Measurements from ENCODE around the gene MSANTD7.
"Not testable (repeated sequence)": the region's sequence is repeated elsewhere in the genome, so short reads cannot be mapped to it uniquely, and the experiment has no call there.

MSANTD7 gene

DNA sequence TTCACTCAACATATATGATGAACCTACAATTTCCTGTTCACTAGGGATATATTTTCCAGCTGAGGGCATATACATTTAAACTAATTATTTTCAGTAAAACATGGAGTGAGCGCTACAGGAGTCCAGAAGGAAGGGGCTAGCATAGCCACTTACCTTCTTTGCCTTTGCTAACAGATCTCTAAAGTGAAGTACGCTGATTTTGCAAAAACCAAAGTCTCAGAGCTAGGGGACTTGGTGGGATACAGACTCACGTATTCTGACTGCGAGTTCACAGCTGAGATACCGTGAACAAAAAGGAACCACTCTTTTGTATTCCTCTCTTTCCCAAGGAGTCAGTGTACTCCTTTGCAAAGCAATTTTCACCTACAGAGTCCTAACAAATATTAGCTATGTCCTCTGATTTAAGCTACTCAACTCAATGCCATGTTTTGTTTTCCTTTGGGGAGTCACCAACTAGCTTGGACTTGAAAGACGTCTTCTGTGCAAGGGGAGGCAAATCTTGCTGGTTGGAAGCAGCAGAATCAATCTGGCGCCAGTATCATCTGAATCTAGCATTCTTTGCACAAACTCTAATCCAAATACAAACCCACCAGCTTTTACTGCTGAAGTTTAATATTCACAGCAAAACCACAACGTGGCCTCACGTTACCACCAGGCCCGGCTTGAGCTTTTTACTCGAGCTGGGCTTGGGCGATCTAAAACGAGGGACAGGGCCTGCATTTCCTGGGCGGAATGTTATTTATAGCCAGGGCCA is 926 bp upstream of the MSANTD7 start:
- no peak for DNase-seq (ENCODE audit: low read depth in 2 of 2)

DNA sequence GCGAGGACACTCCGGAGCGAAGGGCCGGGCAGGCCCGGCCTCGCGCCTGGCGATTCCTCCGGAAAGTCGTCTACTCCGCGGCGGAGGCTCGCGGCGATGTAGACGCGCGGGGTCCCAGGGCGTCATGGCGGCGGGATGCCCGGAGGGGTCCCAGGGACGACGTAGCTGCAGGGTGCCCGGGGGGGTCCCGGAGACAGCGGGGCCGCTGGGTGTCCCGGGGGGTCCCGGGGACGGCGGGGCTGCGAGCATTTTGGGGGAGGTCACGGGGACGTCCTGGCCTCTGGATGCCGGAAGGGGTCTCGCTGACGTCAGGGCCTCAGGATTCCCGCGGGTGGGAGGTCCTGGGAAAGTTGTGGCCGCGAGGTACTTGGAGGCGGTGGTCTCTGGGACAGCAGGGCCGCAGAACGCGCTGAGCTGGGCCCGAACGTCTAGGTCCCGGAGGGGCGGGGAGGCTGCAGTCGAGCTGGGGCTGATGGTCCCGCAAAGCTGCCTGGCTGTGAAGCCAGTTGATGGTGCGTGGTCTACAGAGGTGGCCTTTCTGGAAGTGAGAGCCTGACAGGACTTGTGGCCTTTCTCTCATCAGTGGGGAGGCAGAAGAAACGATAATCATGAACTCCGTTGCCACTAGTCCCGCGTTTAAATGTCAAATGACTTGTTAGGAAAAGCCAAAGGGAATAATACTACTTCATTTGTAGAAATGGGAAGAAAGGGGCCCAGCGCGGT is 637 bp downstream of the MSANTD7 start:
- peak in 1 of 2 donors; percentile 20 for DNase-seq (ENCODE audit: low read depth in 2 of 2)

DNA sequence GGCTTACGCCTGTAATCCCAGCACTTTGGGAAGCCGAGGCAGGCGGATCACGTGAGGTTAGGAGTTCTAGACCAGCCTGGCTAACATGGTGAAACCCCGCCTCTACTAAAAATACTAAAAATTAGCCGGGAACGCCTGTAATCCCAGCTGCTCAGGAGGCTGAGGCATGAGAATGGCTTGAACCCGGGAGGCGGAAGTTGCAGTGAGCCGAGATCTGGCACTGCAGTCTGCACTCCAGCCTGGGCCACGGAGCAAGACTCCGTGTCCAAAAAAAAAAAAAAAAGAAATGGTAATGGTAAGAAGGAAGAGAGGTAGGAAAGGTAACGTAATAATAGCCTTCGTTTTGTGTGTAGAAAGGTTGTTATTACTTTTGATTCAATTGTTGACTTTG is 1.2 kb downstream of the MSANTD7 start:
- no peak for DNase-seq (ENCODE audit: low read depth in 2 of 2)

DNA sequence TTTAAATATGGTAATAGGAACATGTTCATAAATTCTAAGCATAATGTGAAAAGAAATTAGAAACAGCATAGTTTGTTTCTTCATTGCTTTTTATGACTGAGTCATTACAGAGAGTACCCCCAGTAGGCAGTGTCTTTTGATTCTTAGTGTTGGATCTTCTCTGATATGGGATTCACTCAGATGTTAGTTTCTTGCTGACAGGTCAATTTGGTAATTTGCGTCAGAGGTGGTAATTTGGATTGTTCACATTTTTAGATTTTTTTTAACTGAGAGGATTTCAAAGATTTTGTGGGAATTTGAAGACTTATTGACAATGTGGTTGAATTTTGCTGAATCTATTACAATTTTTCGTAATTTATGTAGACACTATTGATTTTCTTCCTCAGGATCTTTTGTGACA is 2.1 kb downstream of the MSANTD7 start:
- no peak for DNase-seq (ENCODE audit: low read depth in 2 of 2)

DNA sequence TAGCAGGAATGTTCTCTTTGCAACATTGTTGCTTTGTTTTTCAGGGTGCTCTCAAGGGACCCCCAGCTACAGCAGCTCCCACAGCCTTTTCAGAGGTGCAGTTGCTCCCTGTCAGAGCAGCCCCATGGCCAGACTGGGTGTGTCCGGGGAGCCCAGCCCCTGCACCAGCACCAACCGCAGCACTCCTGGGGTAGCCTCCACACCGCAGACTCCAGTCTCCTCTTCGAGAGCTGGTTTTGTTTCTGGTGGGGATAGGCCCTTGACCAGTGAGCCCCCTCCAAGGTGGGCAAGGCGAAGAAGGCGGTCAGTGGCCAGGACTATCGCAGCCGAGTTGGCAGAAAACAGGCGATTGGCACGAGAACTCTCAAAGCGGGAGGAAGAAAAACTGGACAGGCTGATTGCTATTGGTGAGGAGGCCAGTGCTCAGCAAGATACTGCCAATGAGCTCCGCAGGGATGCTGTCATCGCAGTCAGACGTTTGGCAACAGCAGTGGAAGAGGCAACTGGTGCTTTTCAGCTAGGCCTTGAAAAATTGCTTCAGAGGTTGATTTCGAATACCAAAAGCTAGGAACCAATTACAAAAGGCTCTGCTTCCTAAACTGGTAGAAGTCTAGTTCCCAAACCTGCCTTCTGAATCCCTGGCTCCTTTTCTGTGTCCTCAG is 5.4 kb downstream of the MSANTD7 start:
- no peak for DNase-seq (ENCODE audit: low read depth in 2 of 2)

DNA sequence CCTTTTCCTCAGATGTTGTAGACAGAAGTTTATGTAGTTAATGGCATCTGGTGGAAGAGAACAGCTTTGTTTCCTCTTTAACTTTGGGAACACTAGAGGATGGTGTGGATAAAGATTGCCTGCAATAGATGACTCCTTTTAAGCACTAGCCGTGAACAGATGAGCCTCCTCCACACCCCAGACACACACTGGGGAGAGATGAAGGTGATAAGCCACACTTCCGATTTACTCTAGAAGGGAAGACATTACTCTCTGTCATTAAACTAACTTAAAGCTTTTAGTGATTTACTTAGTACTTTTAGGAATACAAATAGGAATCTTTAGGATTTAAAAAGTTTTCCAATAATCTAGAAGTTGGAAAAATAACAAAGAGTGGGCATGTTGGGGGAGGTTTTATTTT is 6.8 kb downstream of the MSANTD7 start:
- DNase-seq (ENCODE audit: low read depth in 2 of 2): no peak

DNA sequence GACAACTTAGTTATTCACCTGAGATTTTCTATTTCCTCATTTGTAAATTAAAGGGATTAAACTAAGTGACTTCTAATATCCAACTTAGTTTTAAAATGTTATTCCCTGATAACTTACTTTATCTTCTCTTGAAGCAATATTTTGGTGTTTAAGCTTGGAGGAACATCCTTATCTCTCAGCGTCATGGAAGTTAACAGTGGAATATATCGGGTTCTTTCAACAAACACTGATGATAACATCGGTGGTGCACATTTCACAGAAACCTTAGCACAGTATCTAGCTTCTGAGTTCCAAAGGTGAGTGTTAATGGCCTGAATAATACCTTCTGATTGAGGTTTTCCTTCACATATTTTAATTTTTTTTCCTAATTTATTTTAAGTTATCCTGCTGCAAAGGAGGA is 14.1 kb downstream of the MSANTD7 start:
- DNase-seq (ENCODE audit: low read depth in 2 of 2): no peak

DNA sequence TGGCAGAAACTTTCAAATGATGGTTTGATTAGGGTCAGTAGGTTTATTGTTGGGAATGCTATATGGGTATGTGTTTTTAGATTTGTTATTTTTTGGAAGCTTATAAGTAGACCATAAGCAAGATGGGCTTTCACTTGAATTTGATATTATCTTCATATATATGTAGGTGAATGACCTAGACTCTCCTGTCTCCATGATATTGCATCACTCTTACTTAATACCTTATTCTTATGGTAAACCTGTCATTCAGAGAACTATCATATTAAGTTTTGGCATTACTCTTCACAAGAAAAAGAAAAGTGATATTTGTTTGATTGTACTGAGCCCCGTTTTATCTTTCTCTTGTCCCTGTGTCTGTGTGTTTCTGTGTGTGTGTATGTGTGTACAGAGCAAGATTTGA is 17.3 kb downstream of the MSANTD7 start:
- no peak for DNase-seq (ENCODE audit: low read depth in 2 of 2)

DNA sequence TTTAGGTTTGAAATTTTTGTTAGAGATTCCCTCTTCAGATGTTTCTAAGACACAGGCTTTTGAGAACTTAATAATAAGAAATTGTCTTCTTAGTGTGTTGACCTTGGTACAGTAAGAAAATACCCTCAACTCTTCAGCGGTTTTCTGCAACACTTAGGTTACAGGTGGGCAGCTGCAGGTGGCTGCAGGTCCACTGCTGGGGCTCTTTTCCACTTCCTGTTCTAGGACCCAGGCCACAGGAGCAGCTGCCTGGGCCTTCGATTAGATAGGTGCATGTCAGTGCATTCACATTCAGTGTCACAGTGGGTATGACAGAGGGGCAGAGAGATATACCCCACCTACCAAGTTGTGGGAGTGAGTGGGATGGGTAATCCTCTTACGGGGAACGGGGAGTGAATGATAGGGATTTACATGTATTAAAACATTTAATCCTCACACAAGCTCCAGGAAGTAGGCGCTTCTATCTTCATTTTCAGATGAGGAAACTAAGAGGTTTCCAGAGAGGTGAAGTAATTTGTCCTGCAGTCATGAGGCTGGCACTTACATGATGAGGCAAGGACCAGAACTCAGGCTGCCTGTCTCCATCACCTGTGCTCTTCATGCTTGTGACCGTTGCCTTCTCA is 20.3 kb downstream of the MSANTD7 start:
- DNase-seq (ENCODE audit: low read depth in 2 of 2): no peak

DNA sequence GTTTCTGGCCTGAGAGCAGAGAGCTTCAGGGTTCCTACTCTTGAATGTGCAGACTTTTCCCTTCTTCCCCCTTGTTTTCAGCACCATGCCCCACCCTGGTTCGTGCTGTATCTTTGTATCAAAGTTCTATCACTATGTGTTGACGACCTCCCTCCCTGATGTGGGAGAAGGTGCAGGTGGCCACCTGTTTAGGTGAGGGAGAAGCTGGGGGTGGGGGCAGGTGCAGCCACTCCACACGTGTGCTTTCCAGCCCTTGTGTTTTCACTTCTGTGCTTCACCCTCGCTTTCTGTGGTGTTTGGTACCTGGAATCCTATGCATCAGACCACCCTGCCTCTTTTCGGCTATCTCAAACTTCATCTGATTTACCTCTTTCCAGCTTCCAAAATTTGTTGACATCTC is 20.9 kb downstream of the MSANTD7 start:
- DNase-seq (ENCODE audit: low read depth in 2 of 2): no peak

DNA sequence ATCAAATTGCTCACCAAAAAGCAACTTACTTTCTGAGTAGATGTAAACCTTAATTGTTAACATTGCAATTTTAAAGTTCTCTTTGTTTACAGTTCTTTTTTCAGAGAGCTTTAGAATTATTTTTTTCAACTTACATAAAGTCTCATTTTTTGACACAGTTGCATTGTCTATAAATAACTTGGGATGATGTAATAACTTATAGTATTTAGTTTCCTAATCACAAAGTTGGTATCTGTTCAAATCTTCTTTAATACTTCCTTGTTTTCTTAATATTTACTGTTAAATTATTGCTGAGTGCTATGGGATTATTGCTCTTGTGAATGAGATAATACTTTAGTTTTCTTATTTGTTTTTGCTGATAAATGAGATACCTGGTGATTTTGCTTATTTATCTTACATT is 21.7 kb downstream of the MSANTD7 start:
- DNase-seq (ENCODE audit: low read depth in 2 of 2): no peak

DNA sequence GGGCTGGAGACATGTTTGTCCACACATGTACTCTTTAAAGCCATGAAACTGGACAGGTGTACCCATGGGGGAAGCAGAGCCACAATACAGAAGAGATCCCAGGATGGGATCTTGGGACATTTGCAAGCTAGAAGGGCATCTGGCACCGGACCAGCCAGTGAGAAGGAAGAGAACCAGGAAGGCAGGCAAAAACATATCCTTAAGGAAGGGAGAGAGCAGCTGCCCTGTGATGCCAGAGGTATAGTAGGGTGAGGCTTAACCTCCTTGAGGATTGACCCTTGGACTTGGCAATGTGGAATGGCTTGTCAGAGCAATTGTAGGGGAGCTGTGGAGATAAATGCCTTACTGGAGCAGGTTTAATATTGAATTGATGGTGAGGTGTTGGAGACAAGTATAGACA is 22.7 kb downstream of the MSANTD7 start:
- no peak for DNase-seq (ENCODE audit: low read depth in 2 of 2)

DNA sequence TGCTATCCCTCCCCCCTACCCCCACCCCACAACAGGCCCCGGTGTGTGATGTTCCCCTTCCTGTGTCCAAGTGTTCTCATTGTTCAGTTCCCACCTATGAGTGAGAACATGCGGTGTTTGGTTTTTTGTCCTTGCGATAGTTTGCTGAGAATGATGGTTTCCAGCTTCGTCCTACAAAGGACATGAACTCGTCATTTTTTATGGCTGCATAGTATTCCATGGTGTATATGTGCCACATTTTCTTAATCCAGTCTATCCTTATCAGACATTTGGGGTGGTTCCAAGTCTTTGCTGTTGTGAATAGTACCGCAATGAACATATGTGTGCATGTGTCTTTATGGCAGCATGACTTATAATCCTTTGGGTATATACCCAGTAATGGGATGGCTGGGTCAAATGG is 26.4 kb downstream of the MSANTD7 start:
- DNase-seq (ENCODE audit: low read depth in 2 of 2): not testable (repeated sequence)

DNA sequence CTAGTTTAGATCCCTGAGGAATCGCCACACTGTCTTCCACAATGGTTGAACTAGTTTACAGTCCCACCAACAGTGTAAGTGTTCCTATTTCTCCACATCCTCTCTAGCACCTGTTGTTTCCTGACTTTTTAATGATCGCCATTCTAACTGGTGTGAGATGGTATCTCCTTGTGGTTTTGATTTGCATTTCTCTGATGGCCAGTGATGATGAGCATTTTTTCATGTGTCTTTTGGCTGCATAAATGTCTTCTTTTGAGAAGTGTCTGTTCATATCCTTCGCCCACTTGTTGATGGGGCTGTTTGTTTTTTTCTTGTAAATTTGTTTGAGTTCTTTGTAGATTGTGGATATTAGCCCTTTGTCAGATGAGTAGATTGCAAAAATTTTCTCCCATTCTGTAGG is 26.8 kb downstream of the MSANTD7 start:
- DNase-seq (ENCODE audit: low read depth in 2 of 2): not testable (repeated sequence)

DNA sequence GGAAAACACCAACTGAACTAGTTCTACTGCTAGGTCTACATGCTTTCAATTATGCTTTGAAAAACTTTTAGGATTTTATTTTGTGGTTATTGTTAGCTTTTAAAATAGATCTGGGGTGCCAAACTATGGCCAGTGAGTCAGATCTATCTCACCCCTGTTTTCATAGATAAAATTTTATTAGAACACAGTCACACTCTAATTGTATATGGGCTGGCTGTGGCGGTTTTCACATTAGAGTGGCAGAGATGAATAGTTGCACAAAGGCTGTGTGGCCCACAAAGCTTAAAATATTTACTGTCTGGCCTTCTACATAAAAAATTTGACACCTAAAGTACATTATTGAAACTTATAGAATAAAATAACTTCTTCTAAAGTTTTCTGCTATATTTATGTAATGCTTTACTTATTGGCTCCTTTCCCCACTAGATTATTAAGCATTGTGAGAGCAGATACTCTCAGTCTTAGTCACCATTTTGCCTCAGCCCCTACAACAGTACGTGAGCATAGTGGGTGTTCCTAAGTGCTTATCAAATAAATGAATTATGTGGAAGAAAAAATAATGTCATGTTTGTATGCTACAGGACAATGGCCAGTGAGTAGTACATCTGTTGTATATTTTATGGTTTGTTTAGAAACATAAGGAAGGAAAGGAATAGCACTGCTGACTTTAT is 35.1 kb downstream of the MSANTD7 start:
- no peak for DNase-seq (ENCODE audit: low read depth in 2 of 2)

DNA sequence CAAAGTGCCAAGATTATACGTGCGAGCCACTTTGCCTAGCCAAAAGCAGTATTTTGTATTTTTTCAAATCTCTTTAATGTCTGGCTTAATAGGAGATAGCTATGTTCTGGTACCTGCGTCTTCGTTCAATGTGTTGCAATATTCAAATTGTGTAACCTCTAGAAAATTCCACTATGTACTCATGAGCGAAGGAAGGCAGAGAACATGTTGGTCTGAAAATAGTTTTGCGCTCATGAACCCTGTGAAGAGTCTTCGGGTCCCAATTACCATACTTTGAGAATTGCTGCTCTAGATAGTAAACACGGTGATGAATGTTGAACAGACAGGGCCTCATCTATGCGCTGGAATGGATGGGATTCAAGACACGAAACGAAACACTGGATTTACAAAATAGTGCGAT is 37.8 kb downstream of the MSANTD7 start:
- no peak for DNase-seq (ENCODE audit: low read depth in 2 of 2)

DNA sequence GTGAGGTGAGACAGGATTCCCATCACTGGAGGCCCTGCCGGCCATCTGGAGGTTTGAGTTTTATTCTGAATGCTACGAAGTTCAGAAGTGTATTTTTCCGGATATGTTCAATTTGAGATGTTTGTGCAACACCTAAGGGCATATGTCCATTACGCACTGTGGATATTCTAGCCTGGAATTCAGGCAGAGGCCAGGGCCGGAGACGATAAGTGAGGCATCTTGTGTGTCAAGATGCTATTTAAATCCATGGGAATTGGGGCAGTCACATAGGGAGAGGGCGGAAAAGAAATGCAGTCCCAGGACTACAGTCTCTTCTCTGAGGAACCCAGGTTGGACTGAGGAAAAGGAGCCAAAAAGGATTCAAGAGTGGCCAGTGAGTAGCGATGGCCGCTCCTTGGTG is 38.7 kb downstream of the MSANTD7 start:
- no peak for DNase-seq (ENCODE audit: low read depth in 2 of 2)

DNA sequence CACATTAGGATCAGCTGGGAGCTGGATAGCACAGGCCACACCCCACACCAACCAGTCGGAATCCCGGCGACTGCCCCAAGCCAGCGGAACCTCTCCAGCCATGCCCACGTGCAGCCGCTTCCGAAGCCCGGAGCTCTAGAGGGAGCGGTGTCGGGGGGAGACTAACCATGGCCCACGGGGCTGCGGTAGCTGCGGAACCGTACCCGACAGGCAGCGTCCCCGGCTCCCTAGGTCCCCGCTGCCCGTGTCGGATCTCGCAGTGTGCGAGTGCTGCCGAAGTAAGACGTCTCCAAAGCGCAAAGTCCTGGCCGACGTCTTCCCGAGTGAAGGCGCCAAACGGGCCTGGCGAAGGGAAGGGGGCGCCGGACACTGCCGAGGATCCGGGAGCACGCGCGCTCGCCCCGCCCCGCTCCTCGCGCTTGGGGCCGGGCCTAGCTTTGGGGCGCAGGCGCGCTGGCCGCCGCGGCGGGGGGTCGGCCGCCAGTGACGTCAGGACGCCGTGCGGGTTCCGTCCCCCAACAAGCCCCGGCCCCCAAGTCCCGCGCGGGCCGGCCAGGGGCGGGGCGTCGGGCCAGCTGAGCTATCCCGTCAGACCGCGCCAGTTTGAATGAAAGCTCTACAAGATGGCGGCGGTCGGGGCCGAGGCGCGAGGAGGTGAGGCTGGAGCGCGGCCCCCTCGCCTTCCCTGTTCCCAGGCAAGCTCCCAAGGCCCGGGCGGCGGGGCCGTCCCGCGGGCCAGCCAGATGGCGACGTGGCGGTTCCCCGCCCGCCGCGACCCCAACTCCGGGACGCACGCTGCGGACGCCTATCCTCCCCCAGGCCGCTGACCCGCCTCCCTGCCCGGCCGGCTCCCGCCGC is 40.4 kb downstream of the MSANTD7 start, which contains the start of gene SUV39H2:
TSS of gene SUV39H2 (plus strand) at position 601 of the 858 bp plus-strand sequence. CDS start at position 624, 23 bp downstream.
- DNase-seq (ENCODE audit: low read depth in 2 of 2): peak; percentile 81 to 95

DNA sequence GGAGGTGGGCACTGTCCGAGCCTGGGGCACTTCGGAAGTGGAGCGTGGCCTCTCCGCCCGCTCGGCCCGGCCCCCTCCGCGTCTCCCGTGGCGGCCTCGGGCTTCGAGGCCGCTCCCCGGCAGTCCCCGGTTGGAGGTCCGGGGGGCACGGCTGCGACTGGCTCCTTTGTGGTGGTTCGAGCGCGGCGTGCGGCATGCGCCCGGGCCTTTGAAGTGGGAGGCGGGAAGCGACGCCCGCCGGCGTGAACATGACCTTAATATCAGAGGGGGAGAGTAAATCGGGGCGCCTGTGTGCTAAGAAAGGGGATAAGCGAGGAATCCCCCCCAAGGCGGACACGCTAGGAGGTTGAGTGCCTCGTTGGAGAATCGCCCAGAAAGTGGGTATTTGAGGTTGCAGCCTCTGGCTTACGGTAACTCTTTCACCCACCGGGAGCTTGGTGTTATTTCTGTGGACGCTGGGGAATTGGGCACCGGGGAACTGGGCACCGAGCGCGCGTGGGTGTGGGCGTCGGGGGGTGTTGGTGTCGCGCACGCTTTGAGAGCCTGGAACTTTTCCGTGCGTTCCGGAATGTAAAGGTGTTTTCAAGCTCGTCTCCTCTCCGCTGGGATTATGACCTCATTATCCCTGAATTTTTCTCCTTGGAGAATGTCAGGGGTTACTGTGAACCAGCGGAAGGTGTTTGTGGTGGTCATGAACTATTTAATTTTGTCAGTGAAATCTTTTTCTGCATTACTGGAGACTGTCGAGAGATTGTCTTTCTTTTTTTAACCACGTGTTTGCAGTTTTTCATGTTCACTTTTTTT is 41.2 kb downstream of the MSANTD7 start:
- DNase-seq (ENCODE audit: low read depth in 2 of 2): peak in 1 of 2 donors; percentile 24

DNA sequence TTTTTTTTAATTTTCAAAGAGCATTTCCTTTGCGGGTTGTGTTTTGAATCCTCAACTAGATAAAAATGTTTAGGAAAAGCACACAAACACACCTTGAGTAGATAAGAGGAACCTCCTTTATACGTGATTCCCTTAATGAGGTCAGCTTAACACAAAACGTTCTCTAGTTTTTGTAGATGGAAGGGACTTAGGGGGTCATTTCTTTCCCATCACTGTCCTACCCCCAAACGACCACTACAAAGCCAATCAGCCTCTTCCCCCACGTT is 41.8 kb downstream of the MSANTD7 start:
- DNase-seq (ENCODE audit: low read depth in 2 of 2): no peak
